ENCODE results near the gene NACA. TPM values are rescaled to one million over a fixed set of nuclear protein-coding genes. Genes with fewer than 3 reads are reported as not detected.

The NACA gene
- 1,000 to 10,000 TPM; 1,034 to 1,717 (median 1,154) TPM for total RNA-seq

- Histone ChIP-seq H3K27me3 (no peaks in the 10 kb centered on the region), H3K9me3 (no peaks in the 10 kb centered on the region), H3K27ac (peak within 1 kb of the TSS; percentile 92 to 97 (median 95)), H3K4me3 (replicated peaks in 1 of 3) (peak within 1 kb of the TSS; percentile 34 to 86 (median 72)), H3K4me1 (peaks cover 39 to 42% of the 10 kb centered on the region in 2 donors), H3K36me3 (no peaks in the 10 kb centered on the region)
- WGBS, 2 donors = 1% methylated on average over 46 of the region's 46 CpGs
- TF ChIP-seq POLR2A (IDR thresholded peaks at IDR 0.05) (peak; percentile 80 to 97), CTCF (IDR thresholded peaks at IDR 0.05) (no peak)
- intact Hi-C loops (cut with DNase I) = loop anchor here (5.0 to 10.0 kb wide), 2 partner anchors 38 to 80 kb away; partner anchors contain the start of genes ATP5F1B and PTGES3
- DNase-seq = peak; percentile 99 to 100
Measured at GRCh38 chr12:56724972-56725722, at the start of gene NACA. TSS of gene NACA (minus strand) at chr12:56725299. CDS start at chr12:56724521, 778 bp downstream.

- peak overlapping the region; percentile 18 to 55 (median 52) for H3K27ac ChIP-seq
- TF ChIP-seq POLR2A (IDR thresholded peaks at IDR 0.05) (no peak), CTCF (IDR thresholded peaks at IDR 0.05) (no peak)
- no peaks in the 10 kb centered on the region for H3K27me3 ChIP-seq
- intact Hi-C loops (cut with DNase I) = no loop called here
- no peaks in the 10 kb centered on the region for H3K9me3 ChIP-seq
- H3K4me3 ChIP-seq (replicated peaks in 1 of 3) = no peak overlapping the region
- H3K4me1 ChIP-seq = peaks cover 23 to 57% of the 10 kb centered on the region in 2 donors
- no peak for DNase-seq
- 72 to 82% methylated on average over 2 of the region's 2 CpGs for WGBS, 2 donors
- H3K36me3 ChIP-seq = no peaks in the 10 kb centered on the region
Measured at GRCh38 chr12:56773113-56773512, 48.0 kb upstream of the NACA start.

DNA sequence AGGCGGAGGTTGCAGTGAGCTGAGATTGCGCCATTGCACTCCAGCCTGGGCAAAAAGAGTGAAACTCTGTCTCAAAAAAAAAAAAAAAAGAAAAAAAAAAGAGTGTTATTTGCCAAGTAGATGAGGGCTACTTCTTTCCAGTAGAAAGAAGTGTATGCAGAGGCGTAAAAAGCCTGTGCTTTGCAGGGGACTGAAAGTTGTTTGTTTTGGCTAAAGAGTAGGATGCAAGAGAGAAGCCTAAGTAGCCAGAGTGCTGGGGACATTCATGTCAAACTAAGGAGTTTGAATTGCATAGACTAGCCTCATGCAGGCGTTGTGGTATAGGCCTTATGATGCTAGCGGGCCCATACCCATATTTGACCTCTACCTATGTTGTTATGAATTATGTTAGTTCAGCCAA is 47.5 kb upstream of the NACA start:
- TF ChIP-seq POLR2A (IDR thresholded peaks at IDR 0.05) (no peak), CTCF (IDR thresholded peaks at IDR 0.05) (no peak)
- no peaks in the 10 kb centered on the region for H3K9me3 ChIP-seq
- H3K27me3 ChIP-seq = no peaks in the 10 kb centered on the region
- WGBS, 2 donors = 45 to 53% methylated on average over 5 of the region's 5 CpGs
- DNase-seq = peak; percentile 30 to 44
- no peak overlapping the region for H3K4me3 ChIP-seq (replicated peaks in 1 of 3)
- H3K27ac ChIP-seq = peak overlapping the region; percentile 18 to 55 (median 52)
- intact Hi-C loops (cut with DNase I) = no loop called here
- peaks cover 23 to 59% of the 10 kb centered on the region in 2 donors for H3K4me1 ChIP-seq
- H3K36me3 ChIP-seq = no peaks in the 10 kb centered on the region

- no peak for TF ChIP-seq POLR2A (IDR thresholded peaks at IDR 0.05)
- no peak for TF ChIP-seq CTCF (IDR thresholded peaks at IDR 0.05)
- no peak overlapping the region for H3K4me3 ChIP-seq (replicated peaks in 1 of 3)
- DNase-seq = peak; percentile 48 to 54
- WGBS, 2 donors = 43 to 47% methylated on average over 3 of the region's 3 CpGs
- no peaks in the 10 kb centered on the region for H3K36me3 ChIP-seq
- no peaks in the 10 kb centered on the region for H3K27me3 ChIP-seq
- H3K9me3 ChIP-seq = no peaks in the 10 kb centered on the region
- peaks cover 19 to 54% of the 10 kb centered on the region in 2 donors for H3K4me1 ChIP-seq
- intact Hi-C loops (cut with DNase I) = no loop called here
- peak overlapping the region; percentile 65 to 76 (median 76) for H3K27ac ChIP-seq
Measured at GRCh38 chr12:56769868-56770267, 44.8 kb upstream of the NACA start.

GRCh38 chr12:56768424-56768823 is 43.3 kb upstream of the NACA start:
- H3K9me3 ChIP-seq = no peaks in the 10 kb centered on the region
- no peak for TF ChIP-seq CTCF (IDR thresholded peaks at IDR 0.05)
- TF ChIP-seq POLR2A (IDR thresholded peaks at IDR 0.05) = no peak
- H3K36me3 ChIP-seq = no peaks in the 10 kb centered on the region
- peaks cover 12 to 42% of the 10 kb centered on the region in 2 donors for H3K4me1 ChIP-seq
- no peak overlapping the region for H3K4me3 ChIP-seq (replicated peaks in 1 of 3)
- H3K27me3 ChIP-seq = no peaks in the 10 kb centered on the region
- intact Hi-C loops (cut with DNase I) = no loop called here
- peak in 1 of 2 donors; percentile 21 for DNase-seq
- peak overlapping the region; percentile 25 to 76 (median 65) for H3K27ac ChIP-seq
- WGBS, 2 donors = 81 to 85% methylated on average over 5 of the region's 5 CpGs

Data from thyroid gland (tissue), 4 donors.